Measurements from ENCODE around the gene AMPH. TPM values are rescaled to one million over a fixed set of nuclear protein-coding genes. Genes with fewer than 3 reads are reported as not detected.

Gene AMPH
- total and polyA plus RNA-seq, 2 donors (not counting 1 experiment from before 2014, with no cell fraction given), result 2.4 to 3.6 TPM

GRCh38 chr7:38607466-38607865 is 23.7 kb downstream of the AMPH start:
- Histone ChIP-seq H3K9ac (ENCODE audit: insufficient read depth, low read length) (no peak overlapping the region), H3K4me1 (ENCODE audit: control insufficient read depth, extremely low read depth, insufficient read depth, low read length) (no peaks in the 10 kb centered on the region), H3K79me2 (ENCODE audit: control insufficient read depth, insufficient read depth, low read length) (no peaks in the 10 kb centered on the region), H4K20me1 (ENCODE audit: control insufficient read depth, extremely low read depth, insufficient read depth, low read length) (no peaks in the 10 kb centered on the region), H3K4me3 (replicated peaks in 1 of 4; ENCODE audit: control extremely low read depth in 1 of 4, insufficient read depth in 1 of 4, low read depth in 3 of 4, low read length in 4 of 4) (no peak overlapping the region), H2AFZ (ENCODE audit: low read length) (no peak overlapping the region), H3K36me3 (ENCODE audit: control insufficient read depth, insufficient read depth, low read length) (no peaks in the 10 kb centered on the region), H3K27ac (ENCODE audit: insufficient read depth, low read length) (no peak overlapping the region), H3K27me3 (ENCODE audit: control insufficient read depth, insufficient read depth, low read length) (no peaks in the 10 kb centered on the region), H3K4me2 (ENCODE audit: extremely low read depth, insufficient read depth, low read length) (no peak overlapping the region), H3K9me3 (ENCODE audit: control insufficient read depth, insufficient read depth, low read depth, low read length) (no peaks in the 10 kb centered on the region)
- no peak for DNase-seq (ENCODE audit: low read depth in 2 of 2)
- TF ChIP-seq CTCF (conservative IDR thresholded peaks at IDR 0.05 in 1 of 2, IDR thresholded peaks at IDR 0.05 in 1 of 2; ENCODE audit: low read depth in 1 of 2, low read length in 2 of 2) (no peak), EZH2 (IDR thresholded peaks at IDR 0.05; ENCODE audit: low read length, missing control alignments) (no peak)

GRCh38 chr7:38600741-38601140 is 30.4 kb downstream of the AMPH start:
- Histone ChIP-seq H3K9me3 (ENCODE audit: control insufficient read depth, insufficient read depth, low read depth, low read length) (no peaks in the 10 kb centered on the region), H4K20me1 (ENCODE audit: control insufficient read depth, extremely low read depth, insufficient read depth, low read length) (no peaks in the 10 kb centered on the region), H2AFZ (ENCODE audit: low read length) (no peak overlapping the region), H3K27ac (ENCODE audit: insufficient read depth, low read length) (no peak overlapping the region), H3K27me3 (ENCODE audit: control insufficient read depth, insufficient read depth, low read length) (no peaks in the 10 kb centered on the region), H3K36me3 (ENCODE audit: control insufficient read depth, insufficient read depth, low read length) (no peaks in the 10 kb centered on the region), H3K79me2 (ENCODE audit: control insufficient read depth, insufficient read depth, low read length) (no peaks in the 10 kb centered on the region), H3K9ac (ENCODE audit: insufficient read depth, low read length) (no peak overlapping the region), H3K4me3 (replicated peaks in 1 of 4; ENCODE audit: control extremely low read depth in 1 of 4, insufficient read depth in 1 of 4, low read depth in 3 of 4, low read length in 4 of 4) (no peak overlapping the region), H3K4me1 (ENCODE audit: control insufficient read depth, extremely low read depth, insufficient read depth, low read length) (no peaks in the 10 kb centered on the region), H3K4me2 (ENCODE audit: extremely low read depth, insufficient read depth, low read length) (no peak overlapping the region)
- peak in 1 of 2 donors; percentile 1 for DNase-seq (ENCODE audit: low read depth in 2 of 2)
- TF ChIP-seq CTCF (conservative IDR thresholded peaks at IDR 0.05 in 1 of 2, IDR thresholded peaks at IDR 0.05 in 1 of 2; ENCODE audit: low read depth in 1 of 2, low read length in 2 of 2) (no peak), EZH2 (IDR thresholded peaks at IDR 0.05; ENCODE audit: low read length, missing control alignments) (no peak)

DNA sequence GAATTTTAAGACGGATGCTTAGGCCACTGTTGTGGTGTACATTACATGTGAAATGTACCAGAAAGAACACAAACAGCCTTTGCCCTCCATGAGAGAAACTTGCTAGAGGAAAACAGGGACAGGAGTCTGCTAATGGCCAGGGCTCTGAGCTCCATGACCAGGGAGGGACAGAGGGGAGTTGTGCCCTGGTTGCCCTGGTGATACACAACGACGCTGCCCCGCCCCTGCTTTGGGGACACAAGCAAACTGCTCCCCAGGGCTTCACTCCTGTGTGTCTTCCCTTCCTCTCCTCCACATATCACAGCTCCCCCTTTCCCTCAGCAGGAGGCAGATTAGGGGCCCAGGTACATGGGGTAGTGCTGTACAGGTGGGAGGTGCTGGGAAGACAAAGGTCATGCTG is 36.2 kb downstream of the AMPH start:
- Histone ChIP-seq H3K4me3 (replicated peaks in 1 of 4; ENCODE audit: control extremely low read depth in 1 of 4, insufficient read depth in 1 of 4, low read depth in 3 of 4, low read length in 4 of 4) (no peak overlapping the region), H2AFZ (ENCODE audit: low read length) (no peak overlapping the region), H3K9ac (ENCODE audit: insufficient read depth, low read length) (no peak overlapping the region), H3K36me3 (ENCODE audit: control insufficient read depth, insufficient read depth, low read length) (no peaks in the 10 kb centered on the region), H3K27ac (ENCODE audit: insufficient read depth, low read length) (no peak overlapping the region), H3K4me1 (ENCODE audit: control insufficient read depth, extremely low read depth, insufficient read depth, low read length) (no peaks in the 10 kb centered on the region), H3K27me3 (ENCODE audit: control insufficient read depth, insufficient read depth, low read length) (no peaks in the 10 kb centered on the region), H4K20me1 (ENCODE audit: control insufficient read depth, extremely low read depth, insufficient read depth, low read length) (no peaks in the 10 kb centered on the region), H3K4me2 (ENCODE audit: extremely low read depth, insufficient read depth, low read length) (no peak overlapping the region), H3K79me2 (ENCODE audit: control insufficient read depth, insufficient read depth, low read length) (no peaks in the 10 kb centered on the region), H3K9me3 (ENCODE audit: control insufficient read depth, insufficient read depth, low read depth, low read length) (no peaks in the 10 kb centered on the region)
- DNase-seq (ENCODE audit: low read depth in 2 of 2), result no peak
- no peak for TF ChIP-seq CTCF (conservative IDR thresholded peaks at IDR 0.05 in 1 of 2, IDR thresholded peaks at IDR 0.05 in 1 of 2; ENCODE audit: low read depth in 1 of 2, low read length in 2 of 2)
- TF ChIP-seq EZH2 (IDR thresholded peaks at IDR 0.05; ENCODE audit: low read length, missing control alignments), result no peak
